H1 (cell line): ENCODE results near the gene TEX10.

ENCODE experiments used
- JUN ChIP-seq: IDR thresholded peaks from 2 replicates; pipeline ENCODE4 v1.6.1; 2011; ENCODE audit warnings: low read depth, mild to moderate bottlenecking, improper control_type of control experiment, low read length
- SIN3A ChIP-seq, 2 experiments: IDR thresholded peaks in 1 of 2; conservative IDR thresholded peaks in 1 of 2; 2 replicates each; pipeline ENCODE4 v1.6.1; 2011 to 2012; ENCODE audit warnings: low read length in 2 of 2, improper control_type of control experiment in 1 of 2, low read depth in 1 of 2, mild to moderate bottlenecking in 1 of 2
- TF ChIP-seq, protein P1 (sequence below), 3 experiments: IDR thresholded peaks; 1 replicate in 2 of 3; 2 replicates in 1 of 3; pipeline versions ENCODE4 v1.5.1 to v1.6.1; 2011; ENCODE audit warnings: low read length in 3 of 3, mild to moderate bottlenecking in 3 of 3, inconsistent platforms in 2 of 3, low read depth in 1 of 3, moderate library complexity in 1 of 3; ENCODE audit not compliant: insufficient read depth in 1 of 3; ENCODE audit errors: control extremely low read depth in 1 of 3
- TF ChIP-seq, protein P2 (sequence below): IDR thresholded peaks from 2 replicates; pipeline ENCODE4 v1.6.1; 2012; ENCODE audit warnings: inconsistent platforms

DNA sequence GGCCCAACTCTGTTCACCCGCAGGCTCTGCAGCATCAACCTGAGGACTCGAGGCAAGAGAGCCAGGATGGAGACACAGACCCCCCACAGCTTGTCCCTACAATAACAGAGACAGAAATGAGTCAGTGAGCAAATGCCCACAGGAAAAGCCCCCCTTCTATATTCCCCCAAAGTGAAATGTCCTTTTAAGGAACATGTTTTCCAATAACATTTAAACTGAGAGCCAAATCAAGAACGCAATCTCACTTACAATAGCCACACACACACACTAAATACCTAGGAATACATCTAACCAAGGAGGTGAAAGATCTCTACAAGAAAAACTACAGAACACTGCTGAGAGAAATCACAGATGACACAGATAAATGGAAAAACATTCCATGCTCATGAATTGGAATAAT lies 49.0 kb downstream of the TEX10 start:
- TF ChIP-seq, protein P1, sequence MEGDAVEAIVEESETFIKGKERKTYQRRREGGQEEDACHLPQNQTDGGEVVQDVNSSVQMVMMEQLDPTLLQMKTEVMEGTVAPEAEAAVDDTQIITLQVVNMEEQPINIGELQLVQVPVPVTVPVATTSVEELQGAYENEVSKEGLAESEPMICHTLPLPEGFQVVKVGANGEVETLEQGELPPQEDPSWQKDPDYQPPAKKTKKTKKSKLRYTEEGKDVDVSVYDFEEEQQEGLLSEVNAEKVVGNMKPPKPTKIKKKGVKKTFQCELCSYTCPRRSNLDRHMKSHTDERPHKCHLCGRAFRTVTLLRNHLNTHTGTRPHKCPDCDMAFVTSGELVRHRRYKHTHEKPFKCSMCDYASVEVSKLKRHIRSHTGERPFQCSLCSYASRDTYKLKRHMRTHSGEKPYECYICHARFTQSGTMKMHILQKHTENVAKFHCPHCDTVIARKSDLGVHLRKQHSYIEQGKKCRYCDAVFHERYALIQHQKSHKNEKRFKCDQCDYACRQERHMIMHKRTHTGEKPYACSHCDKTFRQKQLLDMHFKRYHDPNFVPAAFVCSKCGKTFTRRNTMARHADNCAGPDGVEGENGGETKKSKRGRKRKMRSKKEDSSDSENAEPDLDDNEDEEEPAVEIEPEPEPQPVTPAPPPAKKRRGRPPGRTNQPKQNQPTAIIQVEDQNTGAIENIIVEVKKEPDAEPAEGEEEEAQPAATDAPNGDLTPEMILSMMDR (IDR thresholded peaks at IDR 0.05; ENCODE audit: control extremely low read depth in 1 of 3, insufficient read depth in 1 of 3, low read depth in 1 of 3, low read length in 3 of 3): no peak
- TF ChIP-seq SIN3A (conservative IDR thresholded peaks at IDR 0.05 in 1 of 2, IDR thresholded peaks at IDR 0.05 in 1 of 2; ENCODE audit: low read depth in 1 of 2, low read length in 2 of 2) (no peak), JUN (no peak)
- TF ChIP-seq, protein P2, sequence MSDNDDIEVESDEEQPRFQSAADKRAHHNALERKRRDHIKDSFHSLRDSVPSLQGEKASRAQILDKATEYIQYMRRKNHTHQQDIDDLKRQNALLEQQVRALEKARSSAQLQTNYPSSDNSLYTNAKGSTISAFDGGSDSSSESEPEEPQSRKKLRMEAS: no peak
